ENCODE data around the gene RPL23. TPM values are rescaled to one million over a fixed set of nuclear protein-coding genes. Genes with fewer than 3 reads are reported as not detected.

Gene RPL23
- total and polyA plus RNA-seq, 2 experiments from 2014 or later = 491 to 1,384 TPM

DNA sequence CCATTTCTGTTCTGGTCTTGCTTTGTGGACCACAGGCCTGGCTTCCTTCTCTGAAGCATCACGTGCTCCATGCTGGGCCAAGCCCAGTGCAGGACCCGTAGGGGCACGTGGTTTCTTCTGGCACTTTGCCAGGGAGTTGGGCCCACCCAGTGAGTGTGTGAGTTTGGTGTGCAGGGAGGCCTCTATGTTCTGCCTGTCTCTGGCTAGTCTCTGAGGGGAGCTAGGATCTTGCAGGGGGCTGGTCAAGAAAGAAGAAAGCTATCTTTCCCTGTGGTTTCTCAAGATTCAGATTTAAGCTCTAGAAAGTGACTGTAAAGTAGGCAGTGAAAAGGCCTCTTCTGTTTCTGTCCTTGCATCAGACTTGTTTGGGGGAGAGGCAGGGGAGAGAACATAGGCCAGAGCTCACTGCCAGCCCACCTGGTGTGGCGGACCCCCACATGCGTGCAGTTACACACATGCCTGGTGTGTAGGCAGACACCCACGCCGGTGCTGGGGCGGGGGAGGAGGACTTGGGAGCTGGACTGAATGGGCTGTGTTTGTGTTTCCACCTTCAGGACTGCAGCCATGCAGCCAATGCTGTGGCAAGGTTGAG is 28.2 kb upstream of the RPL23 start:
- H3K79me2 ChIP-seq = peaks cover 97% of the 10 kb centered on the region
- TF ChIP-seq EZH2phosphoT487 (IDR thresholded peaks at IDR 0.05; ENCODE audit: low read depth, severe bottlenecking, unreplicated experiment) (no peak), CTCF (IDR thresholded peaks at IDR 0.05; ENCODE audit: poor library complexity) (no peak), EZH2 (IDR thresholded peaks at IDR 0.05; ENCODE audit: borderline replicate concordance) (no peak)
- H3K4me1 ChIP-seq (ENCODE audit: insufficient read depth) = peaks cover 94% of the 10 kb centered on the region
- H3K9me2 ChIP-seq (replicated peaks; ENCODE audit: insufficient read depth) = no peaks in the 10 kb centered on the region
- H3K36me3 ChIP-seq (replicated peaks; ENCODE audit: insufficient read depth, low read depth) = no peaks in the 10 kb centered on the region
- H3K9me3 ChIP-seq (ENCODE audit: low read depth) = no peaks in the 10 kb centered on the region
- H3K4me2 ChIP-seq = peak overlapping the region; percentile 54
- WGBS (ENCODE audit: low lambda C conversion rate, missing lambda C conversion rate) = 44% methylated on average over 8 of the region's 8 CpGs
- H4K20me1 ChIP-seq (ENCODE audit: insufficient read depth, poor library complexity, severe bottlenecking) = peaks cover 95% of the 10 kb centered on the region
- no peak overlapping the region for H3K4me3 ChIP-seq
- no peaks in the 10 kb centered on the region for H3K27me3 ChIP-seq
- no peak overlapping the region for H2AFZ ChIP-seq
- peak; percentile 89 for DNase-seq (ENCODE audit: low spot score)
- H3K27ac ChIP-seq = peak overlapping the region; percentile 65

DNA sequence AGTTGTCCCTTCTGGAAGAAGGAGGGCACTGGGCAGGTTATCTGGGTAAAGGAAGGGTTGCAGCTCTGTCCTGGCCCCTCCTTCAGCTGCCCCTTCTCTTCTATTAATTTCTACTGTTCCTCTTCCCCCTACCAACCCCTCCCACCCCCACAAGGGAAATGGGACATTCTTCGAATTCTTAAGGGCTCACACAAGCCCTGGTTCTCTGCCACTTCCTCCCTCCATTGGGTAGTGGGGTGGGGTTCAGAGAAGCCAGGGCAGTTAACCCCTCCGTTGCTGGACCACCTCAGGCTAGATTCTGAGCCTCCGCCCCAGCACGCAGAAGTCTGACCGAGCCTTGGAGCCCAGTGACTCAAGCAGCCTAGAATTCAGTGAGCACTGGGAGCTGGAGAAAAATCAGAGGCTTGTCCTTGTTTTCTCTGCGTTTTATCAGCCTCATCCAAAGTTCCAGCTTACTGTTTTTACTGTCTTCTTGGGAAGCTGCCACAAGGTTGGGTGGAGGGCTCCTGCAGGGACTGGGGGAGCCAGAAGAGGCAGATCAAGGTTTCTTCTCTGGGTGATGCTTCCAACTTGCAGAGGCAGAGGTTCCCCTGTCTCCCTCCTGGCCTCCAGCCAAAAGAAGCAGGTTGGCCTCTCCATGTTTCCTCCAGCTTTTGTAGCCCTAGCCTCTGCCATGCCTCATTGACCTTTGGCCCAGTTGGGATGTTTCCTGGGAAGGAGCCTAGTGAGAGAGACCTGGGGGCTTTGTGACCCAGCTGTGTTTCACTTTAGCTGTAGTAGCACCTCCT is 26.6 kb upstream of the RPL23 start:
- Histone ChIP-seq H3K4me3 (no peak overlapping the region), H3K27ac (peak overlapping the region; percentile 65), H4K20me1 (ENCODE audit: insufficient read depth, poor library complexity, severe bottlenecking) (peaks cover 94% of the 10 kb centered on the region), H2AFZ (no peak overlapping the region), H3K9me3 (ENCODE audit: low read depth) (no peaks in the 10 kb centered on the region), H3K4me1 (ENCODE audit: insufficient read depth) (peaks cover 88% of the 10 kb centered on the region), H3K36me3 (replicated peaks; ENCODE audit: insufficient read depth, low read depth) (no peaks in the 10 kb centered on the region), H3K9me2 (replicated peaks; ENCODE audit: insufficient read depth) (no peaks in the 10 kb centered on the region), H3K79me2 (peaks cover 97% of the 10 kb centered on the region), H3K27me3 (no peaks in the 10 kb centered on the region), H3K4me2 (peak overlapping the region; percentile 59)
- 8% methylated on average over 6 of the region's 6 CpGs for whole genome bisulfite sequencing (ENCODE audit: low lambda C conversion rate, missing lambda C conversion rate)
- DNase-seq (ENCODE audit: low spot score) = peak; percentile 67
- no peak for TF ChIP-seq EZH2 (IDR thresholded peaks at IDR 0.05; ENCODE audit: borderline replicate concordance)
- no peak for TF ChIP-seq EZH2phosphoT487 (IDR thresholded peaks at IDR 0.05; ENCODE audit: low read depth, severe bottlenecking, unreplicated experiment)
- TF ChIP-seq CTCF (IDR thresholded peaks at IDR 0.05; ENCODE audit: poor library complexity) = no peak

DNA sequence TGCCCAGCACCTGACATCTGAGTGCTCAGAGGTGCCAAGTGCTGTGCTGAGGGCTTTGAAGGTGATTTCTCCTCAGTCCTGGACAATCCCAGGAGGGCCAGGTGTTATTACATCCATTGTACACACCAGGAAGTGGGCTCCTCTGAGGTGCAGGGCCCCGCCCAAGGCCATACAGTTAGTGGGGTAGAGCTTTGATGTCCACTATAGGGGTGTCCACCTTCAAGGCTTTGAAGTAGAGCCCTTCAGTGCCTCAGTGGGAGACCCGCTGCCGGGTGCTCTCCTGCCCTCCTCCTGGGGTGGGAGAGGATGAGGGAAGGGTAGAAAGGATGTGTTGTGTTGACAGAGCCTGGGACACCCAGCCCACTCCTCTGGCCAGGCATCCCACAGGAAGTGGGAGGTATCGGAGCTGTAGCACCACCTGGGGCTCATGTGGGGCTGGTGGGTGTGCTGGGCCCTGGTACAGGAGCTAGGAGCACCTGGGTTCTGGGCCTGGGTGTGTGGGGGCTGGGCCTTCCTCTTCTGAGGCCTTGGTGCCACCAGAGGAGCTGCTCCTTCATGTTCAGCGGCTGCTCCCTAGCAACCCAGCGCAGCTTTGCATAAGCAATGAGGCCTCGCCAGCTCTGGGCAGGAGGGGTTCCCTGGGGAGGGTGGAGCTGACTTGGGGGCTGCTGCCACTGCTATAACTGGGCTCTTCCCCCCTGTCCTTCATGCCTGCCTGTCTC is 23.8 kb upstream of the RPL23 start:
- TF ChIP-seq EZH2 (IDR thresholded peaks at IDR 0.05; ENCODE audit: borderline replicate concordance) = no peak
- no peak for TF ChIP-seq EZH2phosphoT487 (IDR thresholded peaks at IDR 0.05; ENCODE audit: low read depth, severe bottlenecking, unreplicated experiment)
- TF ChIP-seq CTCF (IDR thresholded peaks at IDR 0.05; ENCODE audit: poor library complexity) = no peak
- no peaks in the 10 kb centered on the region for H3K36me3 ChIP-seq (replicated peaks; ENCODE audit: insufficient read depth, low read depth)

More for the DNA sequence above, 23.8 kb upstream of the RPL23 start:
- Histone ChIP-seq H2AFZ (no peak overlapping the region), H4K20me1 (ENCODE audit: insufficient read depth, poor library complexity, severe bottlenecking) (peaks cover 94% of the 10 kb centered on the region), H3K9me2 (replicated peaks; ENCODE audit: insufficient read depth) (no peaks in the 10 kb centered on the region), H3K4me2 (peak overlapping the region; percentile 16), H3K27ac (peak overlapping the region; percentile 33), H3K9me3 (ENCODE audit: low read depth) (no peaks in the 10 kb centered on the region), H3K79me2 (peaks cover 97% of the 10 kb centered on the region), H3K4me3 (no peak overlapping the region), H3K27me3 (no peaks in the 10 kb centered on the region), H3K4me1 (ENCODE audit: insufficient read depth) (peaks cover 85% of the 10 kb centered on the region)
- WGBS (ENCODE audit: low lambda C conversion rate, missing lambda C conversion rate) = 81% methylated on average over 7 of the region's 7 CpGs
- DNase-seq (ENCODE audit: low spot score) = no peak

Measured in hepatocyte (in vitro differentiated cells).